Fibroblast of lung (primary cell): ENCODE measurements around the gene ASB14. TPM values are rescaled to one million over a fixed set of nuclear protein-coding genes. Genes with fewer than 3 reads are reported as not detected.

Source experiments
- DNase-seq, 2 donors: peaks; one replicate each; pipeline versions ENCODE4 v3.0.0 to v3.0.0-alpha.2; 2010; ENCODE audit warnings: low read depth in 2 of 2
- H2AFZ ChIP-seq: 2 replicates; pipeline ENCODE4 v1.5.1; 2012; ENCODE audit warnings: low read length, control low read depth, inconsistent platforms
- H3K27ac ChIP-seq: 2 replicates; pipeline ENCODE4 v1.5.1; 2011; ENCODE audit warnings: low read length, control low read depth; ENCODE audit not compliant: insufficient read depth
- H3K27me3 ChIP-seq: 2 replicates; pipeline ENCODE4 v1.5.1; 2011; ENCODE audit warnings: mild to moderate bottlenecking, low read length; ENCODE audit not compliant: control insufficient read depth, insufficient read depth
- H3K36me3 ChIP-seq: 2 replicates; pipeline ENCODE4 v1.5.1; 2011; ENCODE audit warnings: low read length; ENCODE audit not compliant: control insufficient read depth, insufficient read depth
- H3K4me1 ChIP-seq: 2 replicates; pipeline ENCODE4 v1.5.1; 2011; ENCODE audit warnings: low read length; ENCODE audit not compliant: control insufficient read depth, insufficient read depth; ENCODE audit errors: extremely low read depth
- H3K4me2 ChIP-seq: 2 replicates; pipeline ENCODE4 v1.5.1; 2011; ENCODE audit warnings: low read length, control low read depth; ENCODE audit not compliant: insufficient read depth; ENCODE audit errors: extremely low read depth
- H3K4me3 ChIP-seq, 4 experiments: fragments of 200-600 bp in 1 of 4; sonication (generic) in 1 of 4; replicated peaks in 1 of 4; 2 replicates each; pipeline ENCODE4 v1.5.1; 2011 to 2016; ENCODE audit warnings: low read length in 4 of 4, low read depth in 3 of 4, mild to moderate bottlenecking in 3 of 4, control low read depth in 2 of 4, inconsistent platforms in 1 of 4, mixed read lengths in 1 of 4; ENCODE audit not compliant: insufficient read depth in 1 of 4; ENCODE audit errors: control extremely low read depth in 1 of 4
- H3K79me2 ChIP-seq: 2 replicates; pipeline ENCODE4 v1.5.1; 2012; ENCODE audit warnings: mild to moderate bottlenecking, low read length, inconsistent platforms; ENCODE audit not compliant: control insufficient read depth, insufficient read depth
- H3K9ac ChIP-seq: 2 replicates; pipeline ENCODE4 v1.5.1; 2011; ENCODE audit warnings: mild to moderate bottlenecking, low read length, control low read depth; ENCODE audit not compliant: insufficient read depth
- H3K9me3 ChIP-seq: 2 replicates; pipeline ENCODE4 v1.5.1; 2012; ENCODE audit warnings: low read depth, low read length; ENCODE audit not compliant: control insufficient read depth, insufficient read depth
- H4K20me1 ChIP-seq: 2 replicates; pipeline ENCODE4 v1.5.1; 2011; ENCODE audit warnings: low read length; ENCODE audit not compliant: control insufficient read depth, insufficient read depth; ENCODE audit errors: extremely low read depth
- EZH2 ChIP-seq: IDR thresholded peaks from 2 replicates; pipeline ENCODE4 v1.5.1; 2012; ENCODE audit warnings: low read length, control low read depth, mild to moderate bottlenecking; ENCODE audit errors: missing control alignments
- polyA plus RNA-seq, 2 donors: library from polyadenylated mRNA; depleted of rRNA in 1 of 2; stranded (reverse) in 1 of 2; unstranded in 1 of 2; fragments of >200 nt; gene quantifications; 2 replicates each; pipeline ENCODE4 v1.2.1, GENCODE V29; 2011 to 2012; ENCODE audit warnings: missing spikeins in 1 of 2
- total RNA-seq: library from RNA; depleted of rRNA; stranded (reverse); fragments of >200 nt; gene quantifications from 2 replicates; pipeline ENCODE4 v1.2.1, GENCODE V29; 2014
- TF ChIP-seq, protein P1 (sequence below), 2 donors: IDR thresholded peaks in 1 of 2; conservative IDR thresholded peaks in 1 of 2; 1 replicate in 1 of 2; 2 replicates in 1 of 2; pipeline ENCODE4 v1.5.1; 2011 to 2012; ENCODE audit warnings: low read length in 2 of 2, control low read depth in 1 of 2, inconsistent platforms in 1 of 2, low read depth in 1 of 2, mild to moderate bottlenecking in 1 of 2

The ASB14 gene
- total and polyA plus RNA-seq, 2 donors (not counting 1 experiment from before 2014, with no cell fraction given) = not detected

DNA sequence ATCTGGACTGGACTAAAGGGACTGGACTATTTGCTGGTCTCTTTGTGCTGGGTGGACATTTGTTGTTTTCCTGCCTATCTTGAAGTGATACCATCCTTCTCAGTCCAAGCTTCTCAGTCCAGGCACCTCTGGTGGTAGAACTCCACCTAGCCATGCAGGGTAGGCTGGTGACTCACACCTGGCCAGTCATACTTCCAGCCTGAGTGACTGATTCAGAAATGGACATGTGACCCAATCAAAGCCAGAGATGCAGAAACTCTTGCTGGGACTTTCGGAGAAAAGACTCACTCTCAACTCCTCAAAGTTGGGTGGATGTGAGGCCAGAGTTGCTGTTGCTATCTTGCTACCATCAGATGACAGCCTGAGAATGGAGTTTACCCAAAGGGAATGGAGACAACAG, 5.6 kb upstream of the ASB14 start:
- no peak overlapping the region for H3K4me3 ChIP-seq
- no peak overlapping the region for H3K9ac ChIP-seq
- H2AFZ ChIP-seq = no peak overlapping the region
- no peak overlapping the region for H3K27ac ChIP-seq
- no peaks in the 10 kb centered on the region for H3K9me3 ChIP-seq
- no peak overlapping the region for H3K4me2 ChIP-seq
- no peaks in the 10 kb centered on the region for H3K79me2 ChIP-seq
- no peaks in the 10 kb centered on the region for H3K4me1 ChIP-seq
- no peak for TF ChIP-seq EZH2
- TF ChIP-seq, protein P1, sequence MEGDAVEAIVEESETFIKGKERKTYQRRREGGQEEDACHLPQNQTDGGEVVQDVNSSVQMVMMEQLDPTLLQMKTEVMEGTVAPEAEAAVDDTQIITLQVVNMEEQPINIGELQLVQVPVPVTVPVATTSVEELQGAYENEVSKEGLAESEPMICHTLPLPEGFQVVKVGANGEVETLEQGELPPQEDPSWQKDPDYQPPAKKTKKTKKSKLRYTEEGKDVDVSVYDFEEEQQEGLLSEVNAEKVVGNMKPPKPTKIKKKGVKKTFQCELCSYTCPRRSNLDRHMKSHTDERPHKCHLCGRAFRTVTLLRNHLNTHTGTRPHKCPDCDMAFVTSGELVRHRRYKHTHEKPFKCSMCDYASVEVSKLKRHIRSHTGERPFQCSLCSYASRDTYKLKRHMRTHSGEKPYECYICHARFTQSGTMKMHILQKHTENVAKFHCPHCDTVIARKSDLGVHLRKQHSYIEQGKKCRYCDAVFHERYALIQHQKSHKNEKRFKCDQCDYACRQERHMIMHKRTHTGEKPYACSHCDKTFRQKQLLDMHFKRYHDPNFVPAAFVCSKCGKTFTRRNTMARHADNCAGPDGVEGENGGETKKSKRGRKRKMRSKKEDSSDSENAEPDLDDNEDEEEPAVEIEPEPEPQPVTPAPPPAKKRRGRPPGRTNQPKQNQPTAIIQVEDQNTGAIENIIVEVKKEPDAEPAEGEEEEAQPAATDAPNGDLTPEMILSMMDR (conservative IDR thresholded peaks at IDR 0.05 in 1 of 2, IDR thresholded peaks at IDR 0.05 in 1 of 2; ENCODE audit: low read depth in 1 of 2, low read length in 2 of 2) = no peak
- no peaks in the 10 kb centered on the region for H4K20me1 ChIP-seq
- no peaks in the 10 kb centered on the region for H3K36me3 ChIP-seq
- peak in 1 of 2 donors; percentile 56 for DNase-seq
- no peaks in the 10 kb centered on the region for H3K27me3 ChIP-seq

DNA sequence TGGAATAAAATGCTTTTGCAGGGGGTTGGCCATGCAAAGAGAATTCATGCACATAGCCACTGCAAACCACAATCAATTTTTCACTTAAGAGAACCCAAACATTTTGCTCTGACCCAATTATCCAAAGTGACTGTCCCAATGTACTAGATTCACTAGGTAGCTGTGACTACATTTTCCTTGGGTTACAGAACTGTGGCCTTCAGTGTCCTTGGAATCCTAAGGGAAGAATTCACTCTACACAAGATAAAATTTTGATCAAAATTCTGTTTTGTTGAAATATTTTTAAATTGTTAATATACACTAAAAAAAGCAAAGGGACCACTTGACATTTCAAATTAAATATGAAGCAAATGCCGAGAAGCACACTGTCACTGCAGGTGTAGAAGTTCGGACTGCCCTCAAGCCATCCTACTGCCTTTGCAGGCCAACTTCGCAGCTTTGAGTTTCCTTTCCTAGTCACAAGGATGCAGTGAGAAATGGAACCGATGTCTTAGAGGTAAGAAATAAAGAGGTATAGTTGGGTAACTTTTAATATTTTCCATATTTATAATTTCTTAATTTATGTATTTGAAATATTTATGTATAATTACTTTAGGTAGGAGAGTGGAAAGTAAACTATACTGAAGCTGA, 527 bp upstream of the ASB14 start:
- H3K4me2 ChIP-seq = no peak overlapping the region
- no peak overlapping the region for H3K27ac ChIP-seq
- no peak for DNase-seq

GRCh38 chr3:57288403-57288802, 4.1 kb downstream of the ASB14 start:
- H3K27ac ChIP-seq = no peak overlapping the region
- no peak overlapping the region for H2AFZ ChIP-seq
- no peaks in the 10 kb centered on the region for H3K9me3 ChIP-seq
- DNase-seq = no peak
- H4K20me1 ChIP-seq = no peaks in the 10 kb centered on the region
- no peaks in the 10 kb centered on the region for H3K27me3 ChIP-seq
- no peak overlapping the region for H3K4me2 ChIP-seq
- TF ChIP-seq, protein P1 (conservative IDR thresholded peaks at IDR 0.05 in 1 of 2, IDR thresholded peaks at IDR 0.05 in 1 of 2; ENCODE audit: low read depth in 1 of 2, low read length in 2 of 2) = no peak
- TF ChIP-seq EZH2 = no peak
- H3K36me3 ChIP-seq = no peaks in the 10 kb centered on the region
- no peaks in the 10 kb centered on the region for H3K79me2 ChIP-seq
- H3K4me1 ChIP-seq = no peaks in the 10 kb centered on the region
- no peak overlapping the region for H3K9ac ChIP-seq
- no peak overlapping the region for H3K4me3 ChIP-seq

More for the DNA sequence above, 527 bp upstream of the ASB14 start:
- Histone ChIP-seq H3K9me3 (no peaks in the 10 kb centered on the region), H3K27me3 (no peaks in the 10 kb centered on the region), H2AFZ (no peak overlapping the region), H3K4me1 (no peaks in the 10 kb centered on the region), H3K4me3 (no peak overlapping the region), H3K36me3 (no peaks in the 10 kb centered on the region), H3K79me2 (no peaks in the 10 kb centered on the region), H3K9ac (no peak overlapping the region), H4K20me1 (no peaks in the 10 kb centered on the region)
- TF ChIP-seq, protein P1 (conservative IDR thresholded peaks at IDR 0.05 in 1 of 2, IDR thresholded peaks at IDR 0.05 in 1 of 2; ENCODE audit: low read depth in 1 of 2, low read length in 2 of 2) = no peak
- no peak for TF ChIP-seq EZH2
